ENCODE data around the gene TLE3.

Gene TLE3

GRCh38 chr15:70101459-70102113 lies 3.9 kb upstream of the TLE3 start:
- no peak for TF ChIP-seq CTCF (IDR thresholded peaks at IDR 0.05; ENCODE audit: low read depth, low read length)
- no peak overlapping the region for H3K4me3 ChIP-seq (ENCODE audit: low read depth, low read length)

- peak overlapping the region; percentile 34 for H3K4me3 ChIP-seq (ENCODE audit: low read depth, low read length)
- peak; percentile 21; the same call in 1 of the 2 replicates for TF ChIP-seq CTCF (IDR thresholded peaks at IDR 0.05; ENCODE audit: low read depth, low read length)
Measured at GRCh38 chr15:70100474-70101341, 3.0 kb upstream of the TLE3 start.

GRCh38 chr15:70099967-70100473 lies 2.3 kb upstream of the TLE3 start:
- peak overlapping the region; percentile 34 for H3K4me3 ChIP-seq (ENCODE audit: low read depth, low read length)
- no peak for TF ChIP-seq CTCF (IDR thresholded peaks at IDR 0.05; ENCODE audit: low read depth, low read length)

GRCh38 chr15:70099167-70099966 lies 1.6 kb upstream of the TLE3 start:
- H3K4me3 ChIP-seq (ENCODE audit: low read depth, low read length): peak overlapping the region; percentile 59
- no peak for TF ChIP-seq CTCF (IDR thresholded peaks at IDR 0.05; ENCODE audit: low read depth, low read length)

GRCh38 chr15:70098461-70099166 lies 897 bp upstream of the TLE3 start:
- TF ChIP-seq CTCF (IDR thresholded peaks at IDR 0.05; ENCODE audit: low read depth, low read length): no peak
- peak overlapping the region; percentile 59 for H3K4me3 ChIP-seq (ENCODE audit: low read depth, low read length)

GRCh38 chr15:70098153-70098460 lies 390 bp upstream of the TLE3 start:
- no peak for TF ChIP-seq CTCF (IDR thresholded peaks at IDR 0.05; ENCODE audit: low read depth, low read length)
- peak overlapping the region; percentile 59 for H3K4me3 ChIP-seq (ENCODE audit: low read depth, low read length)
